HuH-7.5 (cell line): ENCODE results near the gene NAA30.

ENCODE experiments used
- DNase-seq: peaks from one replicate; pipeline ENCODE4 v3.0.0; 2011; ENCODE audit warnings: low spot score

Gene NAA30

GRCh38 chr14:57400556-57401494, 10.4 kb downstream of the NAA30 start:
- DNase-seq, result no peak

- no peak for DNase-seq
Observed at GRCh38 chr14:57401501-57401900, 11.1 kb downstream of the NAA30 start.

GRCh38 chr14:57402173-57402852, 11.9 kb downstream of the NAA30 start:
- no peak for DNase-seq

GRCh38 chr14:57403521-57403864, 13.1 kb downstream of the NAA30 start:
- DNase-seq, result no peak

- DNase-seq, result no peak
Observed at GRCh38 chr14:57405562-57405961, 15.2 kb downstream of the NAA30 start.

- DNase-seq, result no peak
Observed at GRCh38 chr14:57408037-57408436, 17.7 kb downstream of the NAA30 start.

GRCh38 chr14:57408634-57409033, 18.2 kb downstream of the NAA30 start:
- DNase-seq, result no peak

GRCh38 chr14:57412341-57412740, 22.0 kb downstream of the NAA30 start:
- DNase-seq, result no peak

GRCh38 chr14:57413849-57414248, 23.5 kb downstream of the NAA30 start:
- no peak for DNase-seq

GRCh38 chr14:57417228-57417627, 26.8 kb downstream of the NAA30 start:
- DNase-seq, result no peak

GRCh38 chr14:57418999-57419398, 28.6 kb downstream of the NAA30 start:
- no peak for DNase-seq

GRCh38 chr14:57420033-57420432, 29.6 kb downstream of the NAA30 start:
- no peak for DNase-seq

- DNase-seq, result no peak
Observed at GRCh38 chr14:57420986-57421385, 30.6 kb downstream of the NAA30 start.

GRCh38 chr14:57435923-57436322, 45.5 kb downstream of the NAA30 start:
- no peak for DNase-seq

GRCh38 chr14:57461777-57462320, 71.5 kb downstream of the NAA30 start:
- no peak for DNase-seq

- no peak for DNase-seq
Observed at GRCh38 chr14:57462551-57462950, 72.2 kb downstream of the NAA30 start.

GRCh38 chr14:57464008-57464730, 73.8 kb downstream of the NAA30 start:
- no peak for DNase-seq
